Epithelial cell of prostate (primary cell): ENCODE measurements around the gene CFAP46.
"Not testable (repeated sequence)": the region's sequence is repeated elsewhere in the genome, so short reads cannot be mapped to it uniquely, and the experiment has no call there.

Experiments used
- DNase-seq: peaks from one replicate; pipeline ENCODE4 v3.0.0-alpha.2; 2011; ENCODE audit warnings: low read depth, low spot score
- H3K27ac ChIP-seq: fragments of 450-650 bp; 2 replicates; pipeline ENCODE4 v1.5.1; 2017; ENCODE audit warnings: mild to moderate bottlenecking

Gene CFAP46

GRCh38 chr10:132786884-132787494, 155.4 kb downstream of the CFAP46 start:
- H3K27ac ChIP-seq = no peak overlapping the region
- DNase-seq = no peak

GRCh38 chr10:132786476-132786883, 155.9 kb downstream of the CFAP46 start:
- DNase-seq = no peak
- H3K27ac ChIP-seq = no peak overlapping the region

GRCh38 chr10:132785723-132786475, 156.5 kb downstream of the CFAP46 start, which contains the start of gene NKX6-2:
NKX6-2 (minus strand) TSS chr10:132786147; CDS start chr10:132785948, 199 bp downstream.
- no peak within 1 kb of the TSS for H3K27ac ChIP-seq
- no peak for DNase-seq

GRCh38 chr10:132784866-132785722, 157.3 kb downstream of the CFAP46 start:
- no peak for DNase-seq

DNA sequence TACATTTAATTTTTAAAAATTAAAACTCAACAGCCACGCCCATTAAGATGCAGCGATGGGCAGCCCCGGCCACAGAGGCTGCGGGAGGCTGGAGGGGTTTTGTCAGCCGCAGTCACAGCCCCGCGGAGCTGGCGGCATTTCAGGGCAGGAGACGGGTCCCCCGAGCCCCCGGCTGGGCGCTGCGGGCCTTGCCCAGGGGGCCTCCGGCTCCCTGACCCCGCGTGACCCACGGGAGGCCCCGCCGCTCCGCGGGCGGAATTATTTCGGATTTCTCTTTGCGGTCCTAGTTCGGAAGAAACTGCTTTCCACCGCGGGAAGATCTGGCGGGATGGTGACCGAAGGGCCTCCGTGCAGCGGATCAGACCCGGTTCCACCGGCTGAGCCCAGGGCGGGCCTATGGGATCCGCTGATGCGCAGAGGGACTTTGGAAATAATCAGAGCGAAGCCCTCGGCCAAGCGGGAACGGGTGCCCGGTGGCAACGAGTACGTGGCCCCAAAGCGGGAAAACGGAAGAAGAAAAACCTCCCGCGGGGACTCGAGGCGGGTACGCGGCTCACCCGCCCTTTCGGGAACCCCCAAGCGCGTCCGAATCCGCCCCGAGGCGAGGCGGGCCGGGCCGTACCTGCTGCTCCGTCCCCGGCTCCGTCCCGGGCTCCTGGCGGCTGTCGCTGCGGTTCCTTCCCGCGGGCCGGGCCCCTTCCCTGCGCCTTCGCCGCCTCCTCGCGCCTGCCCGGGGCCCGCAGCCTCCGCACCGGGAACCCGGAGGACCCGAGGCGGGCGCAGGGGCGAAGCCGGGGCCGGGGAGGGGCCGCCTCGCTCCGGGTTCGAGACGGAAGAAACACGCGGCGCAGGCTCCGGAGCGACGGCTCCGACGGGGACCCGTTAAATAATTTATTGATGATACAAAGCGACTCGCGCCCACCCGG, 158.2 kb downstream of the CFAP46 start:
- DNase-seq = no peak

More at GRCh38 chr10:132784866-132785722, 157.3 kb downstream of the CFAP46 start:
- no peak overlapping the region for H3K27ac ChIP-seq

DNA sequence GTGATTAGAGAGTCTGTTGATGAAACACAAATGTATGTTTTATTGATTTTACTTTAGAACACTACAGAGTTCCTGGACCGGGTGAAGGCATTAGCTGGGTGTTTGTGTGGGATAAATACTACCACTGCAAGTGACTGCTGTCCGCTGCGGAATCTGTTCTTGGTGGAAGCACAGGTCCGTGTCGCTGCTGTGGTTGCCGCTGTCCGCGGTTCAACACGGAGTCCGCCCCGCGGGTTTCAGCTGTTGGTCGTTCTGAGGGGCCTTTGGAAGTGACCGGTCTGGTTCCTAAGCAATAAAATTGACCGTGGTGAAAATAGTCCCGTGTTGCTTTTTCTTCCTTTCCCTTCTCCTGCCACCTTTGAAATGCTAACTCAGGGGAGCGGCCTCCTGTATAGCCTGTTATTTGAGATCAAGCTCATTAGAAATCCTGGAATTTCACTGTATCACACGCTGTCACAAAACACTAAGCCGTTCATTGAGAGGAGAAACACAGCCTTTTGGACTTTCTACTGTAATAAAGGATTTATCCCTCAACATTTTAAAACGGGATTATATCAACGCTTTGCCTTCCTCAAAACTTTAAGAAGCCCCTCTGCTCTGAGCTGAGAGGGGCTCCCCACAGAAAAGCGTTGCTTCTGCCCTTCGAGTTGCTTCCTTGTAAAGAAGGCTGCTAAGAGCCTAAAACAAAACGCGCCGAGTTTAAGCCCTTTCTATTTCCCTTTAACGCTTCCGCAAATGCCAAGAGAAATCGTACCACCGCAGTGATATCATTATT, 159.0 kb downstream of the CFAP46 start:
- DNase-seq = no peak
- no peak overlapping the region for H3K27ac ChIP-seq

More for the DNA sequence above, 158.2 kb downstream of the CFAP46 start:
- no peak overlapping the region for H3K27ac ChIP-seq

GRCh38 chr10:132781556-132781955, 160.8 kb downstream of the CFAP46 start:
- no peak overlapping the region for H3K27ac ChIP-seq
- DNase-seq = no peak

DNA sequence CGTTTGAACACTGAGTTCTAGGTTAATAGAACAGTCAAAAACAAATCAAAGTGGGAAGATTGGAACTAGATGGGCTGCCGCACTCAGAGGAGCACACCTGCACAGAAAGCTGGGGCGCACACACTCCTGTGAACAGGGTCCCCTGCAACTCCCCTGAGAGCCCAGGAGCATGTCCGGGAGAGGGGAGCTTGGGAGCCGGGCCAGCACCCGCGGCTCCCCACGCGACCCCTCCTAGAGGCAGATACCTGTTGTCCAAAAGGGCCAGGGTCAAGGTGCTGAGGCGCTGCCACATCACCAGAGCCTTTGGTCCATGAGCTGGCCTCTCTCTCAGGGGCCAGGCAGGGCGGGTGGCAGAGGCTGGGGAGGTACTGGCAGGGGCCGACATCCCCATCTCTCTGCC, 162.0 kb downstream of the CFAP46 start:
- no peak overlapping the region for H3K27ac ChIP-seq
- DNase-seq = no peak

DNA sequence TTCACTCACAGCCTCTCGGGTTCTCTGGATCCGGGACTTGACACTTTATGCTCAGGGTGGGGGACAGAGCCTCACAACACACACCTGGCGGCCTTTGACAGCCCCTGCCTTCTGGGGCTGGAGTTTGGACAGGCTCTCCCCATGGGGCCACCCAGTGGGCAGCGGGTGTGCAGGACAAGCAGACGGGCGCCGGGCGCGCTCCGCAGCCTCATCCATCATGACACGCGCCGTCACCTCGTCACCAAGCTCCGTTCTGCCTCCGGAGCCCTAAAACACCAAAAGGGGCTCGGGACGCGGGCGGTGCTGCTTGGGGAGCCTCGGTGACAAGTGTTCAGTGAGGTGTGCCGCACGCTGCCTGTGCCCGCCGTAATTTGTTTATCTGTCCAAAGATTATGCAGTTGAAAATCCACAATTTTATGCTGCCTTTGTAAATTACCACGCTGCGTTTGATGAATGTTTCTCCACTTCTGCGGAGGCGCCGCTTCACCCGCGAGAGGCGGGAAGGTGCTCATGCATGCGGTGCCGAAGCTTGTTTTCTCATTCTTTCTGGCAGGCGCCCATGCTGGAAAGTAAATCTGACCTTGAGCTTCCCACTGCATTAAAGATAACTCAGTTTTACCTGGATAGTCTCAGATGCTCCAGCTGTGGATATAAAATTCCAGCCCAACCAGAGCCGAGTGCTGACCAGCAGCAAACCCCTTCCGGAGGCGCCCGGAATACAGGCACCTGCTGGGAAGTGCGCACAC, 162.6 kb downstream of the CFAP46 start:
- DNase-seq = no peak
- no peak overlapping the region for H3K27ac ChIP-seq

DNA sequence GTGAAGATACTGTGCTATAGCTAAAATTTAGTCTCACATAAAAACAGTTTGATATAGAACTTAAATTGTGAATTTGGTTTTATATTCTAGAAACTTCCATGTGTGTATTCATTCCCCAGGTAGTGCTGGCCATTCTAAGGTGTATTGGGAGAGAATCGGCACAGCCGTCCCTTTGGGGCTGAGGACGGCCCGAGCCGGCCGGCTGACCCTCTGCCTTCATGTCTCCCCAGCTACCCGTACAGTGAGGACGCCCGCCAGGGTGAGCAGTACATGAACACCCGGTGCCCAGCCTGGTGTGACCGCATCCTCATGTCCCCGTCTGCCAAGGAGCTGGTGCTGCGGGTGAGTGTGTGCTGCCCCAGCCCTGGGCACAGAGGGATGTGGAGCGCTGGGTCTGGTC, 164.9 kb downstream of the CFAP46 start:
- no peak for DNase-seq
- no peak overlapping the region for H3K27ac ChIP-seq

GRCh38 chr10:132776821-132777220, 165.5 kb downstream of the CFAP46 start:
- no peak for DNase-seq

GRCh38 chr10:132776186-132776585, 166.2 kb downstream of the CFAP46 start:
- H3K27ac ChIP-seq = no peak overlapping the region
- no peak for DNase-seq

More at GRCh38 chr10:132776821-132777220, 165.5 kb downstream of the CFAP46 start:
- no peak overlapping the region for H3K27ac ChIP-seq

DNA sequence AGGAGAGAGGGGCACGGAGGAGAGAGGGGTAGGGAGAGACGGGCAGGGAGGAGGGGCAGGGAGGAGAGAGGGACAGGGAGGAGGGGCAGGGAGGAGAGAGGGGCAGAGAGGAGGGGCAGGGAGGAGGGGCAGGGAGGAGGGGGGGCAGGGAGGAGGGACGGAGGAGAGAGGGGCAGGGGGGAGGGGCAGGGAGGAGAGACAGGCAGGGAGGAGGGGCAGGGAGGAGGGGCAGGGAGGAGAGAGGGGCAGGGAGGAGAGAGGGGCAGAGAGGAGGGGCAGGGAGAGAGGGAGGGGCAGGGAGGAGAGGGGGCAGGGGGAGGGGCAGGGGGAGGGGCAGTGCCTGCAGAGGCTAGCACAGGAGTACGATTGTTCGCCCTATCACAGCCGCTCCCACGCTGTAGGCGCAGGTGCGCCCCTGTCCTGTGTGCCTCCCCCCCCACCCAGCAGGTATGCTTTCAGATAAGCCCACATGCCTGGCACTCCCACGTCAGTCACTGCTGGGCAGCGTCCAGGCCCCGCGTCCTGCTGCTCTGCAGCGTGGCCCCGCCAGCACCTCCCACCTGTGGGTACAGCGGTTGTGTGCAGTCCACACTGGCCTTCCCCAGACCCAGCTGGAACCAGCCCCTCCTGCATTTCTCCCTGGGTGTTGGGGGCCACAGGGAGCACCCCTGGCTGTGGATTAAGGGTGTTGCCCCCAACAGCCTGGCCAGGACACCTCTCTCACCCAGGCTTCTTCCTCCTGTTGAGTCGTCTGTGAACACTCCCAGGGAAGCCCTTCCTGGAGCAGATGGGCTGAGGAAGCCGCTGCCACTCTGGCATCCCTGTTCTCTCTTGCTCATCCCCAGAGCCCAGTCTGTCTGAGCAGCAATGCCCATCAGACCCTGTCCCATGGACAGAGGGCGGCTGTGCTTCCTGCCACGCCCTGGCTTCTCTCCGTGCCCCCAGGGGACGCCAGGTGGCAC, 167.2 kb downstream of the CFAP46 start:
- DNase-seq = no peak
- H3K27ac ChIP-seq = no peak overlapping the region

DNA sequence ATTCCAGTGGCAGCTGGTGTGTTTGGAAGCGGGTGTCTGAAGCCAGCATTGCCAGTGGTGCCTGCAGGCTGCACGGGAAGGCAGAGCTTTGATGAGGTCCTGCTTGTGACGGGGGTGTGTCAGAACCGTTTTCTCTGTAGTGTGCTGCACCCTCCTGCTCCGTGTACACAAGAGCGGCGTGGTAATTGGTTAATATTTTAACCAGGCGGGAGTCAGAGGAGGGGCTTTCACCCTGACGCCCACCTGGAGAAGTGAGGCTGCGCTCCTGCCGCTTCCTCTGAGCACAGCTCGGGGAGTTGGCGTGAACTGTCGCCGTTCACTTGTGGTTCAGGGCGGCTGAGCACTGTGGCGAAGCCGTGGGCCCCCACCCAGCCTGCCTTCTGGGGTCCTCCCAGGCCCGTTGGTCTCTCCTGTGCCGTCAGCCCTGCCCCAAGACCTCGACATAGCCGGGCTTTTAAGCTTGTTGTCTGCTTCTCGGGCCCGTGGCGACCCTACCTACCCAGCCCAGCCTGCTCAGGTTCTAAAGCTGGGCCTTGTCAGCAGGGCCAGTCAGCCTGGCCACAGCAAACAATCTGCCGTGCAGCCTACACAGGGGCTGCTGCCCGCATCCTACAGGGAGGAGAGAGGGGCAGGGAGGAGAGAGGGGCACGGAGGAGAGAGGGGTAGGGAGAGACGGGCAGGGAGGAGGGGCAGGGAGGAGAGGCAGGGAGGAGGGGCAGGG, 168.0 kb downstream of the CFAP46 start:
- DNase-seq = no peak
- H3K27ac ChIP-seq = no peak overlapping the region

GRCh38 chr10:132772816-132773215, 169.6 kb downstream of the CFAP46 start:
- not testable (repeated sequence) for DNase-seq, H3K27ac ChIP-seq
